ENCODE measurements around the gene TTPAL.

- TF ChIP-seq, protein P1, sequence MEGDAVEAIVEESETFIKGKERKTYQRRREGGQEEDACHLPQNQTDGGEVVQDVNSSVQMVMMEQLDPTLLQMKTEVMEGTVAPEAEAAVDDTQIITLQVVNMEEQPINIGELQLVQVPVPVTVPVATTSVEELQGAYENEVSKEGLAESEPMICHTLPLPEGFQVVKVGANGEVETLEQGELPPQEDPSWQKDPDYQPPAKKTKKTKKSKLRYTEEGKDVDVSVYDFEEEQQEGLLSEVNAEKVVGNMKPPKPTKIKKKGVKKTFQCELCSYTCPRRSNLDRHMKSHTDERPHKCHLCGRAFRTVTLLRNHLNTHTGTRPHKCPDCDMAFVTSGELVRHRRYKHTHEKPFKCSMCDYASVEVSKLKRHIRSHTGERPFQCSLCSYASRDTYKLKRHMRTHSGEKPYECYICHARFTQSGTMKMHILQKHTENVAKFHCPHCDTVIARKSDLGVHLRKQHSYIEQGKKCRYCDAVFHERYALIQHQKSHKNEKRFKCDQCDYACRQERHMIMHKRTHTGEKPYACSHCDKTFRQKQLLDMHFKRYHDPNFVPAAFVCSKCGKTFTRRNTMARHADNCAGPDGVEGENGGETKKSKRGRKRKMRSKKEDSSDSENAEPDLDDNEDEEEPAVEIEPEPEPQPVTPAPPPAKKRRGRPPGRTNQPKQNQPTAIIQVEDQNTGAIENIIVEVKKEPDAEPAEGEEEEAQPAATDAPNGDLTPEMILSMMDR (IDR thresholded peaks at IDR 0.05) = no peak
- no peak for TF ChIP-seq POLR2A (IDR thresholded peaks at IDR 0.05)
These were observed 42.8 kb upstream of the TTPAL start for GRCh38 chr20:44432618-44433577.
